ENCODE results near the gene SENP5. TPM values are rescaled to one million over a fixed set of nuclear protein-coding genes. Genes with fewer than 3 reads are reported as not detected.

SENP5 gene
- total RNA-seq, 1 experiment from 2014 or later = 27.6 TPM

- TF ChIP-seq ZBTB33 (IDR thresholded peaks at IDR 0.05; ENCODE audit: extremely low read depth, insufficient replicate concordance, low read length) (no peak), SP1 (IDR thresholded peaks at IDR 0.05; ENCODE audit: low read depth) (no peak)
Observed at GRCh38 chr3:196867155-196867506, 589 bp upstream of the SENP5 start (continued).

- intact Hi-C loops (cut with micrococcal nuclease) = no loop called here
- ChIA-PET POLR2A (interaction anchor here (0.8 to 1.4 kb wide), 4 partner anchors 13 to 129 kb away, joined by 3 to 6 read pairs (median 4); partner anchors contain the start of genes NCBP2 and PAK2), RAD21 (ENCODE audit: low non-redundant PET in 1 of 2, low total read pairs in 2 of 2, uncharacterized antibody in 2 of 2, unreplicated experiment in 2 of 2) (no interaction called here), CTCF (interaction anchor here (1.2 to 1.3 kb wide), 2 partner anchors 31 to 74 kb away, joined by 3 to 5 read pairs; partner anchors contain the start of gene NCBP2)
- no peak for DNase-seq (ENCODE audit: low read depth, low spot score)
- Histone ChIP-seq H3K27me3 (ENCODE audit: insufficient read depth, low read length) (no peaks in the 10 kb centered on the region), H2AFZ (ENCODE audit: low read depth, low read length, poor library complexity, severe bottlenecking) (no peak overlapping the region), H3K79me2 (ENCODE audit: insufficient read depth, low read length) (peaks cover 54% of the 10 kb centered on the region), H3K36me3 (ENCODE audit: control insufficient read depth in 1 of 2, insufficient read depth in 2 of 2, low read length in 2 of 2) (peaks cover 0 to 4% of the 10 kb centered on the region in 2 experiments; a peak in 2 of 4 replicates), H3K9ac (ENCODE audit: low read length) (peak overlapping the region; percentile 82), H3K4me3 (replicated peaks in 1 of 2; ENCODE audit: low read depth in 1 of 2, low read length in 2 of 2) (peak overlapping the region; percentile 79 to 97), H4K20me1 (ENCODE audit: insufficient read depth) (peaks cover 5% of the 10 kb centered on the region; the same call in 1 of the 2 replicates), H3K27ac (ENCODE audit: low read depth, low read length) (peak overlapping the region; percentile 57), H3K9me2 (ENCODE audit: insufficient read depth) (no peaks in the 10 kb centered on the region), H3K4me1 (ENCODE audit: control insufficient read depth in 1 of 2, insufficient read depth in 2 of 2, low read length in 2 of 2) (peaks cover 7 to 13% of the 10 kb centered on the region in 2 experiments; a peak in 3 of 4 replicates), H3K4me2 (ENCODE audit: low read length) (peak overlapping the region; percentile 79), H3K9me3 (ENCODE audit: control insufficient read depth in 1 of 2, insufficient read depth in 1 of 2, low read depth in 1 of 2, low read length in 2 of 2) (no peaks in the 10 kb centered on the region)
- no TSS peak for BruUV-seq (replicated peaks)
- TF ChIP-seq EGR1 (IDR thresholded peaks at IDR 0.05; ENCODE audit: low read depth) (no peak), SP1 (IDR thresholded peaks at IDR 0.05; ENCODE audit: low read depth) (no peak), FOSL1 (IDR thresholded peaks at IDR 0.05; ENCODE audit: low read depth) (no peak), ELF1 (IDR thresholded peaks at IDR 0.05; ENCODE audit: borderline replicate concordance, low read depth) (no peak), YY1 (IDR thresholded peaks at IDR 0.05; ENCODE audit: extremely low read depth, insufficient replicate concordance, low read depth, low read length) (no peak), SRF (IDR thresholded peaks at IDR 0.05; ENCODE audit: low read depth) (no peak), EZH2 (IDR thresholded peaks at IDR 0.05) (no peak), JUND (IDR thresholded peaks at IDR 0.05) (no peak), EZH2phosphoT487 (IDR thresholded peaks at IDR 0.05; ENCODE audit: borderline replicate concordance) (no peak), ZNF274 (IDR thresholded peaks at IDR 0.05; ENCODE audit: low read depth, low read length) (no peak), ATF3 (IDR thresholded peaks at IDR 0.05) (no peak), ZBTB33 (IDR thresholded peaks at IDR 0.05; ENCODE audit: extremely low read depth, insufficient replicate concordance, low read length) (no peak), CTCF (IDR thresholded peaks at IDR 0.05 in 2 of 3, conservative IDR thresholded peaks at IDR 0.05 in 1 of 3; ENCODE audit: borderline replicate concordance in 1 of 3, insufficient read depth in 1 of 3, low read depth in 2 of 3, low read length in 2 of 3) (no peak)
- peak; percentile 33 for ATAC-seq
Observed at GRCh38 chr3:196868297-196868661, 559 bp downstream of the SENP5 start.

All from HCT116 (cell line).